CD4-positive, alpha-beta T cell treated with Interleukin-15 for 1 hour (primary cell): ENCODE measurements around the gene SH3PXD2B.
"Not testable (repeated sequence)": the region's sequence is repeated elsewhere in the genome, so short reads cannot be mapped to it uniquely, and the experiment has no call there.

Source experiments
- DNase-seq: peaks from one replicate; pipeline ENCODE4 v3.0.0-alpha.2; 2020

SH3PXD2B gene

GRCh38 chr5:172291837-172292236, 162.5 kb downstream of the SH3PXD2B start:
- not testable (repeated sequence) for DNase-seq

GRCh38 chr5:172288465-172288864, 165.9 kb downstream of the SH3PXD2B start:
- no peak for DNase-seq

GRCh38 chr5:172287140-172287539, 167.2 kb downstream of the SH3PXD2B start:
- DNase-seq, result not testable (repeated sequence)

GRCh38 chr5:172285226-172286143, 168.8 kb downstream of the SH3PXD2B start:
- DNase-seq, result no peak

GRCh38 chr5:172284611-172284980, 169.7 kb downstream of the SH3PXD2B start:
- DNase-seq, result no peak

GRCh38 chr5:172283862-172284610, 170.3 kb downstream of the SH3PXD2B start:
- peak; percentile 72 for DNase-seq

GRCh38 chr5:172283020-172283861, 171.1 kb downstream of the SH3PXD2B start, which contains the start of gene UBTD2:
Gene UBTD2, minus strand, starts transcription at chr5:172283764. Its CDS starts 99 bp downstream, at chr5:172283665.
- peak; percentile 65 for DNase-seq

- DNase-seq, result no peak
Observed at GRCh38 chr5:172282272-172283019, 171.9 kb downstream of the SH3PXD2B start.

GRCh38 chr5:172281346-172281745, 173.0 kb downstream of the SH3PXD2B start:
- no peak for DNase-seq

GRCh38 chr5:172280929-172281328, 173.4 kb downstream of the SH3PXD2B start:
- DNase-seq, result no peak

- no peak for DNase-seq
Observed at GRCh38 chr5:172280317-172280716, 174.0 kb downstream of the SH3PXD2B start.

GRCh38 chr5:172278356-172278755, 176.0 kb downstream of the SH3PXD2B start:
- no peak for DNase-seq

- no peak for DNase-seq
Observed at GRCh38 chr5:172276214-172276613, 178.1 kb downstream of the SH3PXD2B start.
